HepG2 (cell line): ENCODE measurements around the gene VPS37B. TPM values are rescaled to one million over a fixed set of nuclear protein-coding genes. Genes with fewer than 3 reads are reported as not detected.

ENCODE experiments used
- ATF4 ChIP-seq, 2 experiments: fragments of 450-650 bp in 1 of 2; sonication (generic) in 1 of 2; formaldehyde crosslinking; IDR thresholded peaks; 2 replicates each; pipeline versions ENCODE4 v1.5.0 to v1.8.0; 2020 to 2022; ENCODE audit warnings: mild to moderate bottlenecking in 1 of 2, missing genetic modification reagents in 1 of 2
- ATRX ChIP-seq: sonication (generic); formaldehyde crosslinking; IDR thresholded peaks from 2 replicates; pipeline ENCODE4 v1.4.0; 2020; ENCODE audit warnings: missing genetic modification reagents, borderline replicate concordance
- CEBPG ChIP-seq: IDR thresholded peaks from 2 replicates; pipeline ENCODE4 v1.6.1; 2016
- CHCHD3 ChIP-seq: sonication (generic); formaldehyde crosslinking; IDR thresholded peaks from 2 replicates; pipeline ENCODE4 v1.8.0; 2022; ENCODE audit warnings: mild to moderate bottlenecking, missing genetic modification reagents, moderate library complexity
- GATAD2A ChIP-seq: IDR thresholded peaks from 2 replicates; pipeline ENCODE4 v1.6.1; 2016
- HCFC1 ChIP-seq: fragments of 150-350 bp; IDR thresholded peaks from 2 replicates; pipeline ENCODE4 v1.6.1; 2014; ENCODE audit warnings: low read depth, low read length
- KAT2B ChIP-seq: fragments of 150-350 bp; IDR thresholded peaks from 2 replicates; pipeline ENCODE4 v1.6.1; 2014; ENCODE audit warnings: low read depth, low read length, borderline replicate concordance
- KAT8 ChIP-seq: IDR thresholded peaks from 2 replicates; pipeline ENCODE4 v1.6.1; 2016; ENCODE audit warnings: missing genetic modification reagents, missing compliant biosample characterization
- MAFF ChIP-seq: IDR thresholded peaks from 2 replicates; pipeline ENCODE4 v1.6.1; 2011; ENCODE audit warnings: low read depth, low read length, improper control_type of control experiment
- MATR3 ChIP-seq: sonication (generic); formaldehyde crosslinking; IDR thresholded peaks from 2 replicates; pipeline ENCODE4 v1.4.0; 2020; ENCODE audit warnings: missing genetic modification reagents
- MYC ChIP-seq: sonication (generic); formaldehyde crosslinking; IDR thresholded peaks from 2 replicates; pipeline ENCODE4 v1.9.0; 2021; ENCODE audit warnings: missing genetic modification reagents, borderline replicate concordance
- PLRG1 ChIP-seq: fragments of 450-650 bp; conservative IDR thresholded peaks from 2 replicates; pipeline ENCODE4 v1.6.1; 2016
- SMAD9 ChIP-seq: sonication (generic); formaldehyde crosslinking; IDR thresholded peaks from 2 replicates; pipeline ENCODE4 v1.5.1; 2020; ENCODE audit warnings: mild to moderate bottlenecking, missing genetic modification reagents
- SNAPC5 ChIP-seq: sonication (generic); formaldehyde crosslinking; IDR thresholded peaks from 2 replicates; pipeline ENCODE4 v1.8.1; 2023; ENCODE audit warnings: mild to moderate bottlenecking, missing genetic modification reagents, borderline replicate concordance
- STAG1 ChIP-seq: sonication (generic); formaldehyde crosslinking; IDR thresholded peaks from 2 replicates; pipeline ENCODE4 v1.4.0; 2020; ENCODE audit warnings: missing genetic modification reagents
- TCF7L2 ChIP-seq: IDR thresholded peaks from 2 replicates; pipeline ENCODE4 v1.6.1; 2011; ENCODE audit warnings: mild to moderate bottlenecking, low read depth, low read length, moderate library complexity
- TEAD3 ChIP-seq: optimal IDR thresholded peaks from 2 replicates; pipeline ENCODE3; 2016; ENCODE audit warnings: borderline replicate concordance
- TERF1 ChIP-seq: sonication (generic); formaldehyde crosslinking; IDR thresholded peaks from 2 replicates; pipeline ENCODE4 v1.8.0; 2022; ENCODE audit warnings: mild to moderate bottlenecking, missing genetic modification reagents, moderate library complexity
- THAP8 ChIP-seq: sonication (generic); formaldehyde crosslinking; IDR thresholded peaks from 2 replicates; pipeline ENCODE4 v1.5.1; 2020; ENCODE audit warnings: missing genetic modification reagents, mild to moderate bottlenecking, borderline replicate concordance
- ZBTB2 ChIP-seq: sonication (generic); formaldehyde crosslinking; IDR thresholded peaks from 2 replicates; pipeline ENCODE4 v1.8.0; 2022; ENCODE audit warnings: low read depth, missing genetic modification reagents
- ZNF609 ChIP-seq: sonication (generic); formaldehyde crosslinking; IDR thresholded peaks from 2 replicates; pipeline ENCODE4 v1.4.0; 2020; ENCODE audit warnings: mild to moderate bottlenecking, missing genetic modification reagents, borderline replicate concordance
- ZSCAN9 ChIP-seq: IDR thresholded peaks from 2 replicates; pipeline ENCODE4 v1.6.1; 2016; ENCODE audit warnings: borderline replicate concordance
- polyA plus RNA-seq, 8 experiments: library from polyadenylated mRNA; depleted of rRNA in 3 of 8; stranded (reverse) in 7 of 8; unstranded in 1 of 8; fragments of >200 nt; fragmentation: Illumina TruSeq in 4 of 8; extraction: Trizol in 4 of 8; gene quantifications; 2 replicates each; pipeline versions ENCODE4 v1.2.1 to v1.2.3, GENCODE V29; 2011 to 2016; ENCODE audit warnings: low read depth in 4 of 8, missing spikeins in 1 of 8, mixed read lengths in 1 of 8; ENCODE audit not compliant: insufficient read depth in 1 of 8
- total RNA-seq, 5 experiments: library from RNA; depleted of rRNA; stranded (reverse); fragments of >200 nt; fragmentation: Illumina TruSeq; extraction: Trizol; gene quantifications; 2 replicates each; pipeline ENCODE4 v1.2.3, GENCODE V29; 2016; ENCODE audit warnings: low read depth in 1 of 5

Gene VPS37B
- total and polyA plus RNA-seq, 2 of the 13 experiments (the other 11 are each of a cell fraction or from before 2014, with no cell fraction given): 4.6 to 5.3 TPM

- TF ChIP-seq KAT8 (CRISPR knock-in tag) (no peak), MATR3 (CRISPR knock-in tag) (no peak), ZNF609 (CRISPR knock-in tag) (no peak), THAP8 (CRISPR knock-in tag) (no peak), TEAD3 (CRISPR knock-in tag) (no peak), CEBPG (CRISPR knock-in tag) (no peak), ATRX (CRISPR knock-in tag) (no peak), CHCHD3 (CRISPR knock-in tag) (no peak), MYC (CRISPR knock-in tag) (peak; percentile 57), TERF1 (no peak), ATF4 (CRISPR knock-in tag; IDR thresholded peaks at IDR 0.05) (no peak), GATAD2A (CRISPR knock-in tag) (peak; percentile 37; the same call in 1 of the 2 replicates), SMAD9 (CRISPR knock-in tag) (no peak), KAT2B (no peak), ZSCAN9 (CRISPR knock-in tag) (no peak), SNAPC5 (CRISPR knock-in tag) (no peak), HCFC1 (no peak), TCF7L2 (no peak), ZBTB2 (CRISPR knock-in tag) (no peak), PLRG1 (no peak), STAG1 (CRISPR knock-in tag) (peak; percentile 72), MAFF (no peak)
These were observed 28.0 kb downstream of the VPS37B start (continued) for GRCh38 chr12:122867691-122868461.
